Stimulated activated CD4-positive, alpha-beta T cell treated with anti-CD3 and anti-CD28 coated beads, Interleukin-1b, Interleukin-23, amount 100 ng/mL, for 1 hour (primary cell): ENCODE data around the gene DLK2.
"Not testable (repeated sequence)": the region's sequence is repeated elsewhere in the genome, so short reads cannot be mapped to it uniquely, and the experiment has no call there.

ENCODE experiments used
- DNase-seq, 2 donors: peaks; one replicate each; pipeline ENCODE4 v3.0.0-alpha.2; 2020; ENCODE audit warnings: low read depth in 2 of 2

The DLK2 gene

DNA sequence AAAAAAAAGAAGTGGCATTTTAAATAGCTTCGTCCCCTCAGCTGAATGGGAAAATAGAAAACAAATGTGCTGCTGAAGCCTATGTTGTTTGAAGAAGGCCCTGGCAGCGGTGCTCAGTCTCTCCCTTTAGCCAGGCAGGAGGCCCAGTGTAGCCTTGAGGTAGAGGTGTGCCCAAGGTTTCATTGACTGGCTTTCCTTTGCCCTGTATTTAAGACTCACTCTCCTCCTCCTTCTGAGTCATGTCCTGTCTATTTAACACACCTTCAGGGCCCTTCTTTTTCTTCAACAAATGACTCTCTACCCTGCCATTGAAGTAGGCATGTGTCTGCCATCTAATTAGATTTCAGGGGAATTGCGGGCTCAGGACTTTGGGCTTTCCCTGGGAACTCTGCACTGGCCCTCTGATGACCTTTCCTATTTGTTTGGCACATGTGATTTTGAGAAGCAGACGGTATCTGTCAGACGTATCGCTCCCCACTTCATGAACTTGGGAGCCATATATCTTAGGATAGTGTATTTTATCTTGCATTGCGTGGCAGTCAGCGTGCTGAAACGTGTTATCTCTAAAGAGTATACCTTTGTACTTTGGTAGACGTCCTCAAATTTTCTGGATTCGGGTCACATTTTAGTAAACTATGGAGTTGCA, 26.4 kb upstream of the DLK2 start:
- DNase-seq, result no peak

DNA sequence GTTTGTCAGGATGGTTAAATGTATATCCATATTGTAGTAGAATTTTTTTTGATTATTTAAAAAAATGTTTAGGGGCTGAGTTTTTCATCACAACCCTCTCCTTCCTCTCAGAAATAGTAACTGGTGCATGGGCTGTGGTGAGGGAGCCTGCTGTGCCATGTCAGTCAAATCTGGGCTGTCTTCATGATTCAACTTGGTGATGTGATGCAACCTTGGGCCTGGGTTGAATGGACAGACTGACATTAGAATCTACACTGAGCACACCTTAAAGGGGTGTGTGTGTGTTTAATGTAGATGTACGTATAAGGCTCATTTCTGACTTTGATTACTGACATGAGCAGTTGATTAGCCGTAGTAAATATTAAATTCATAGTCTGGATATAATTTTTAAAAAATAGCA, 25.7 kb upstream of the DLK2 start:
- no peak for DNase-seq

DNA sequence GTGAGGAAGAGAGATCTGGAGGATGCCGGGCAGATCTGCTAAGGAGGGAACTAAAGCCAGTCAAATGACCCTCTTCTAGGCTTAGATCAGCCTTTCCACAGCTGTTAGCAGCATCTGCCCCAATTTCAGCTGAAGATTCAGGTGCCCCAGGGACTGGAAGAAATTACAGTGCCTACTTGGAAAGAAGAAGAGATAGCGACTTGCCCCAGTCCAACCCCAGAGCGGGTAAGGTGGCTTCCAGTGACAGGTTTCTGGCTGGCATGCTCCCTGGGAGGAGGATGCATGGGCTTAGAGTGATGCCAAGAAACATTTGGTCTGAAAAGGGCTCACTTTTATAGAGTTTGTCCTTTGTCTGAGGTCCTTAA, 22.6 kb upstream of the DLK2 start:
- no peak for DNase-seq

DNA sequence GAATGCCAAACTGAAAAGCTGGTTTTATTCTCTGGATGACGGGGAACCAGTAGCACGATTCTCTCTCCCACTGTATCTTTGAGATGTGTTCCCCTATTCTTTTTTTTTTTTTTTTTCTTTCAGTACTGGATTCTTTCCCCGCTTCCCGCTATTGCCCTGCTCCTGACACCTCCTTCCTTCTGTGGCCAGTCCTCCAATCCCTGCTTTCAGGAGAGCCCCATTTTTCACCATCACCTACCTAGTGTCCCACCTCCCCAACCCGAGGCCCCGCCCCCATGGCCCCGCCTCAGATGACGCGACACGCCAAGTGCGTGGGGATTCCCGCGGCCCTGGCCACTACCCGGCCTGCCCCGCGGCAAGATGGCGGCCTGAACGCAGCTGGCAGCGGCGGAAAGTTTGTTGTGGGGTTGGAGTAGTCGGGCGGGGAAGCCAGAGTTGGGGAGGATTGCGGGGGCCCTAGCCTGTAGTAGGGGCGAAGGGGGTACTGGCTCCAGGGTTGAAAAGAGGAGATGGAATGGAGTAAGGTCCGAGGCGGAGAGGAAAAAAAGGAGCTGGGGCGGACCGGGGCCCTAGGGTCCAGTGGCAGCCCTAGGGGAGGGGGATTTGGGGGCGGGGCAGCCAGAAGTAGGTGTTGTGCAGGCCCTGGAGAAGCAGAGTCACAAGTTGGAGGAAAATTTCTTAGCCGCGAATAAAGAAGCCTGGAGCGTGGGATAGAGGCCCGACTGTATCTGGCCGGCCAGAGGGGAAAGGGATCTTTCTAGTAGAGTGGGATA, 22.1 kb upstream of the DLK2 start, which contains the start of gene TJAP1:
Gene TJAP1, plus strand, starts transcription at position 336 of the 773 bp plus-strand sequence. CDS start 21,432 bp downstream, outside the sequence.
- peak; percentile 88 to 100 for DNase-seq

DNA sequence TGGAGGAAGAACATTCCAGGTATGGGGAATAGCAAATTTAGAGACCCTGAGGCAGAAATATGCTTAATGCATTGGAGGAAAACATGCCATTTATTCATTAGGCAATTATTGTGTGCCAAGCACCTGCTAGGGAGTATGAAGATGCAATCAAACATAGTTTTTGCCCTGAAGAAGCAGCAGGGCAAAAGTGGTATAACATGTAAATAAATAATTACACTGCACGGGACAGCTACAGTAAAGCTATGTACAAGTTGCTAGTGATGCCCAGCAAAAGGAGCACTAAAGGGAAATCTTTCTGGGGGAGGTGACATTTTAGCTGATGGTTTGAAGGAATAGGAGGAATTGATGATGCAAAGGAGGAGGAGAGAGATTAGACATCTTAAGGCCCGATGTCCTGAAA, 21.4 kb upstream of the DLK2 start:
- DNase-seq, result no peak

DNA sequence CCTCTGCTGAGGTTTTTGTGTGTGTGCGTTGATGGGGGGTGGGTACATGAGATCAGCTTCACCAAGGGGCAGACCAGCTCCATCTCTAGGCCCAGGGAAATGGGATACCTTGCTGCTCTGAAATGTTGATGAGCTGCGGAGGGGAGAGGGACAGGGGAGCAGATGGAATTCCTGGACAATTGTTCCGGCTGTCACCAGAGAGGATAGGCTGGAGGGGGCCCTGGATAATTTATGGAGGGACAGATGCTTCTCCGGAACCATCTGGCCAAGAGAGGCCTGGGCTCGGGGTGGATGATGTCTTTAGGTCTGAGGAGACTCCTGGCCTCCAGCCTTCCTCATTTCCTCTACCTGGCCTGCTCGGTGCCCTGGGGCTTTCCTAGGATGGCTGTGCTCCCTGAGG, 20.2 kb upstream of the DLK2 start:
- no peak for DNase-seq

DNA sequence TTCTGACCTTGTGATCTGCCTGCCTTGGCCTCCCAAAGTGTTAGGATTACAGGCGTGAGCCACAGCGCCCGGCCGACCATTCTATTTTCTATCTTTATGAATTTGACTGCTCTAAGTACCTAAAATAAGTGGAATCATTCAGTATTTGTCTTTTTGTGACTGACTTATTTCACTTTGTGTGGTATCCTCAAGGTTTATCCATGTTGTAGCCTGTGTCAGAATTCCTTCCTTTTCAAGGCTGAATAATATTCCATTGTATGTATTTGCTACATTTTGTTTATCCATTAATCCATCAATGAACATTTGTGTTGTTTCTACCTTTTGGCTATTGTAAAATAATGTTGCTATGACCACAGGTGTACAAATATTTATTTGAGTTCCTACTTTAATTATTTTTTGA, 17.2 kb upstream of the DLK2 start:
- DNase-seq, result no peak

DNA sequence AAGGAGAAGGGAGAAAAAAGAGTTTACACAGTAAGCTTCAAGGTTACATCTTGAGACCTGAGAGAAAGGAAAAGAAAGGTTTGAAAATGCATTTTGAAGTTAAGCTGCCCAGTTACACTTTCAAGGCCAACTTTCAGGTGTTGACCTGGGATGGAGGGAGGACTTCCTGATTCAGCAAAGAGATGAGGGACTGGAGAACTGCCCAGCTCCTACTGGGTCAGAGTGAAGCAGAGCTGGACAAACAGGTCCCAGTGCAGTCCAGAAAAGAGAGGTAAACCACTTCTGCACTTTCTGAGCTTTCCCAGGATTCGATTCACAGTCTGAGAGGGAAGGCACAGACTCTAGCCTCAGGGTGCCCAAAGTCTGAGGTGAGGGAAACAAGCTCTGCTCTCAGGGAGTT, 16.1 kb upstream of the DLK2 start:
- no peak for DNase-seq

DNA sequence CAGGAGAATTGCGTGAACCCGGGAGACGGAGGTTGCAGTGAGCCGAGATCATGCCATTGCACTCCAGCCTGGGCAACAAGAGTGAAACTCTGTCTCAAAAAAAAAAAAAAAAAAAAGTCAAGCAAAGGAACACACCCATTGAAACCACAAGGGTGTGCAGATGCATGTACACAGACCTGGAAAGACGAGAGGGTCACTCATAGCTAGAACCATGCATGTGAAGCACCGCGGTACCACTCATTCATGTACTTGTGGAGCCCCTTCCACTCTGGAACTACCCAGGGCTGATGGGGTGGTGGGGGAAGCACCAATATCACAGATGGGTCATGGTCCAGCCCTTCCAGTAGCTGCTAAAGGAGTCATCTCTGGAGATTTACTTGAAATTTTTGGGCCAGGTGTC, 14.6 kb upstream of the DLK2 start:
- no peak for DNase-seq

DNA sequence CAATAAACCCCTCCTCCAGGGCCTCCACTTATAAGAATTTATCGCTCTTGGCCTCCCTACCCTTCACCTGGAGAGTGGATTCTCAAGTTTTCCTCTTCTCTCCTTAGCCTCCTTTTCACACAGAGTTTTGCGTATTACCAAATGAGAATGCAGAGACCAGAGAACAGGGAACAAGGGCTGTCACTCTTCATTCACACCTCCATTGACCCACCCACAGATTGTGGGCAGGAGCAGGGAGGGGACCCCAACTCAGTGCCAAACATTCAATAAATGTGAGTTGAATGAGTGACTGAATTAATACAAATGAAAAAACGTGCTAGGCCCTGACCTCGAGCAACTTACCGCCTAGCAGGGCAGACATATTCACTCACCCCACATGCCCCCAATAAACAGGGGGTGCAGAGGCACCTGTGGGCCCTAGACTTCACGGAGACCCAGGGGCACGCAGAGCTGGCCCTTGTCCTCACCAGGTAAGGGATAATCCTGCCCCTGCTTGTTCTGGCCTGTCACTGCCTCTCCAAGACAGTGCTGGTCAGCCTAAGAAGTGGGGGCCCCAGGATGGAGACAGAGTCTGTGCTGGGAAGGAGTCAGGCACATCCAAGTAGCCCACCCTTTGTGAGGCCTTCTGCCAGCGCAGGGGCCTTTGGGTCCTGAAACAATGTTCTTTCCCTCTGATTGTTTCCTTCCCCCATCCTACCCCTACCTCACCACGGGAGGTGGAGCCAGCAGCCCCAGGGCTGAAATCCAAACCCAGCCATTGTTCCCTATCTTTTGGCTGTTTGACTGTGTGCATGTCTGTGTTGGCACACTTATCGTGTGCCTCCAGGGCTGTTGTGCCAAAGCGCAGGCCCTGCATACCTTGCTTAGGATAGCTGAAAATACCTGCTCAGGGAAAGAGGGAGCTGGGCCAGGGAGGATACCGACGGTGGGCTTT, 13.7 kb upstream of the DLK2 start:
- DNase-seq, result no peak

DNA sequence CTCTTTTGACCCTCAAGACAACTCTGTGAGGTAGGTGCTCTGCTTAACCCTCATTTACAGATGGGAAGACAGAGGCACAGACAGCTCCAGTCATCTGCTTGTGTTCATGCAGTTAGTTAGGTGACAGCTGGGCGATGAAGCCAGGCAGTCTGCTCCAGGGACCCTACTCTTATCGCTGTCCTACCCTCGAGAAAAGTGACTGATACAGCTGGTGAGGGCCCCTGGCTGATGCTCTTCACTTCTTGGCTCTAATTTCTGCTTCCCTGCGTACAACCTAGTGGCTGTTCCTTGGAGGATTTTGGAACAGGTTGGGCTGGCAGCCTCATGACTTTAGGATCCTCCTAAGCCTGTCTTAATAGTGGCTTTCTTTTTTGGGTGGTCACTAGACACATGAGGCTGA, 12.9 kb upstream of the DLK2 start:
- DNase-seq, result no peak

DNA sequence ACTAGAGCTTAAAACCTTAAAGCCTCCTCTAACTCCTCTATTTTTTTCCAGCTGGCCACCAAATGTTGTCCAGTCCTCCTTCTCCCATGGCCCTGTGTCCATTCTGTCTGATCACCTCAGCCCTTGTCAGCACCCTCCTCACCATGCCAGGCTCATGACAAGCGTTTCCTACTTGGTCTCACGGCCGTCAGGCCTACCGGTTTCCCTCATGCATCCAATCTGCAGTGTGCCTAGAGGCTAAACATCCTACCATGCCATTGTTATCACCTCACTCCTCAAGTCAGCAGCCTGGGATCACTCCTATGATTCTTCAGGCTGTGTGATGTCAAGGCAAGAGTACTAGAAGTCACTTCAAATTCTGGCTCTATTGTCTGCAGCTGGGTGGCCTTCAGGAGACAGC, 12.4 kb upstream of the DLK2 start:
- no peak for DNase-seq

DNA sequence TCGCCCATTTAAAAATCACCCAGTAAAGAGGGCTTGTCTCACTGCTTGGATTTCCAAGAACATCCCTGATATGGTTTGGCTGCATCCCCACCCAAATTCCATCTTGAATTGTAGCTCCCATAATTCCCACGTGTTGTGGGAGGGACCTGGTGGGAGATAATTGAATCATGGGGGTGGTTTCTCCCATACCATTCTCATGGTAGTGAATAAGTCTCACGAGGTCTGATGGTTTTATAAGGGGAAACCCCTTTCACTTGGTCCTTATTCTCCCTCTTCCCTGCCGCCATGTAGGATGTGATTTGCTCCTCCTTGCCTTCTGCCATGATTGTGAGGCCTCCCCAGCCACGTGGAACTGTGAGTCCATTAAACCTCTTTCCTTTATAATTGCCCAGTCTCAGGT, 11.9 kb upstream of the DLK2 start:
- DNase-seq, result not testable (repeated sequence)

DNA sequence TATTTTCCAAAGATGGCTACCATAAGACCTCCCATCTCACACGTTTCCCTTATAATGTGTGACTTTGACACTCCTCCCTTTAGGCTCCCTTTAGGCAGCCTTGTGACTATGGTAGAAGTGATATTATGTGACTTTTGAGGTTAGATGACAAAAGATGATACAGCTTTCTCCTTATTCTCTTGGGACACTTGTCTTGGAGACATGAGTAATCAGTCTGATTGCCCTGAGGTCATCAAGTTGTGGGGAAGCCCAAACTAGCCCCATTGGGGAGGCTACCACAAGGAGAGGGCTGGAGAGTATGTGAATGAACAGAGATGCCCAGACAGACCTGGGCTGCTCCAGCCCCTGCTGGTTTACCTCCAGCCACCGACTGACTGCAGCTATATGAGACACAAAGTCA, 10.6 kb upstream of the DLK2 start:
- no peak for DNase-seq

DNA sequence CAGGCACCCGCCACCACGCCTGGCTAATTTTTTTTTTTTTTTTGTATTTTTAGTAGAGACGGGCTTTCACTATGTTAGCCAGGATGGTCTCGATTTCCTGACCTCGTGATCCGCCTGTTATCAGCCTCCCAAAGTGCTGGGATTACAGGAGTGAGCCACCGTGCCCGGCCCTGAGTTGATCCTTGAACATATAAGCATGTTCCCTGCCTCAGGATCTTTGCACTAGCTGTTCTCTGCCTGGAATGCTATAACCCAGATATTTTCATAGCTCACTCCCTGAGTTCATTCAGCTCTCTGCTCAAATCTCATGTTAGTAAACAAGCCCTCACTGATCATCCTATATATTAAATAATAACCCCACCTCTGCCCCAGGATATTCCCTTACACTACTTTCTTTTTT, 9.0 kb upstream of the DLK2 start:
- no peak for DNase-seq

DNA sequence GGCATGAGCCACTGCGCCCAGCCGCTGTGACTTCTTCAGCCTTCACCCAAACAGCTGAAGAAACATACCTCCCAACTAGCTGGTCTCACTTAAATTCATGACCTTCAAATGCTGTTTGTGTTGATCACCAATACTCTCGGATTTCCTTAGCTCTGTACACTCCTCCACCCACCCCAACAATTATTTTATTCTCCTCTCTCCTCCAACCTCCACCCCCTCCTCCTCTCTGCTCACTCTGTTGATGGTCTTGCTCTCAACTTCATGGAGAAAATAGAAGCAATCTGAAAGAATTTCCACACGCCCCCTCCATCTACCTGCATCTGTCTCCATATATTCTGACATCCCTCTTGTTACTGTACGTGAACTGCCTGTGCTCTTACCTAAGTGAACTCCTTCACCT, 6.6 kb upstream of the DLK2 start:
- DNase-seq, result no peak

DNA sequence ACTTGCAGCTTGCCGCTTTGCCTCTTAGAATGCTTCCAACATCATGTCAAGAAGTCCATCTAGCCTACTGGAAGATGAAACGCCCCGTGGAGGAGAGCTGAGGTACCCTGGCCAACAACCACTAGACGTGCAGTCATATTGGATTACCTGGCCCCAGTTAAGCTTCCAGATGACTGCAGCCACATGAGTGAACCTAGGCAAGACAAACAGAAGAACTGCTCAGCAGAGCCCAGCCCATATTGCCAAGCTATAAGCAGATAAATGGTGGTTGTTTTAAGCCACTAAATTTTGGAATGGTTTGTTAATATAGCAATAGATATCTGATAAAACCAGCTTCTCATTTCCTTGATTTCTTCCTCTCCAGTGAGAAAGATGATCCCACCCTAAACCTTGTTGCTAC, 4.7 kb upstream of the DLK2 start:
- no peak for DNase-seq

DNA sequence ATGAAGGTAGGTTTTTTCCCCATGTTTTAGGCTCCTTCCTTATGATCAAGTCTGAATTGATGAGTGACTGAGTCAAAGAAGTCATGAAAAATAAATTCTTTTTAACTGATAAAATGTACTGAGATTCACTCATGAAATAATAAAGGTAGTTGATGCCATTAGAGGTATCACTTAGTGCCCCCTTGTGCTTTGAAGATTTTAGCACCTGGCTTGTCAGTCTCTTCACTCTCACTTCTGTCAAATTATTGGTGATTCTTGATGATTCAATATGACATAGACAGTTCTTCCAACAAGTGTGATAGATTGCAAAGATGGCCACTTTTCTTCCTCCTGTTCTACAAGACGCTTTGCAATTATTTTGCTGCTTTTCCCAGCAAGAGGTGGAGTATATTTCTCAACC, 4.2 kb upstream of the DLK2 start:
- no peak for DNase-seq

DNA sequence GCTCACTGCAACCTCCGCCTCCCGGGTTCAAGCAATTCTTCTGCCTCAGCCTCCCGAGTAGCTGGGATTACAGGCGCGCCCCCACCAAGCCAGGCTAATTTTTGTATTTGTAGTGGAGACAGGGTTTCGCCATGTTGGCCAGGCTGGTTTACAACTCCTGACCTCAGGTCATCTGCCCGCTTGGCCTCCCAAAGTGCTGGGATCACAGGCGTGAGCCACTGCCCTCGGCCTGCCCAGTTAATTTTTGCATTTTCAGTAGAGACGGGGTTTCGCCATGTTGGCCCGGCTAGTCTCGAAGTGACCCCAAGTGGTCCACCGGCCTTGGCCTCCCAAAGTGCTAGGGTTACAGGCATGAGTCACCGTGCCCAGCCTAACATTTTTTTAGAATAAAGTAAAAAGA, 2.8 kb upstream of the DLK2 start:
- DNase-seq, result not testable (repeated sequence)

DNA sequence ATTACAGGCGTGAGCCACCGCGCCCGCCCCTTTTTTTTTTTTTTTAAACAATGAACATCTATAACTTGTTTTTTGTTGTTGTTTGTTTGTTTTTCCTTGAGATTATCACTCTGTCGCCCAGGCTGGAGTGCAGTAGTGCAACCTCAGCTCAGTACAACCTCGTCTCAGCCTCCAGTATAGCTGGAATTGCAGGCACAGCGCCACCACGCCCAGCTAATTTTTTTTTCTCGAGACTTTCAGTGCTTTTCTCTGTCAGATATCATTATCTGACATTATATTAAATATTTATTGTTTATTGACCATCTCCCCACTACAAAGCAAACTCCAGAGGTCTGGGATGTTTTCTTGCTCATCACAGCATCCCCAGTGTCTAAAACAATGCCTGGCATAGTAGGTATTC, 2.3 kb upstream of the DLK2 start:
- no peak for DNase-seq

DNA sequence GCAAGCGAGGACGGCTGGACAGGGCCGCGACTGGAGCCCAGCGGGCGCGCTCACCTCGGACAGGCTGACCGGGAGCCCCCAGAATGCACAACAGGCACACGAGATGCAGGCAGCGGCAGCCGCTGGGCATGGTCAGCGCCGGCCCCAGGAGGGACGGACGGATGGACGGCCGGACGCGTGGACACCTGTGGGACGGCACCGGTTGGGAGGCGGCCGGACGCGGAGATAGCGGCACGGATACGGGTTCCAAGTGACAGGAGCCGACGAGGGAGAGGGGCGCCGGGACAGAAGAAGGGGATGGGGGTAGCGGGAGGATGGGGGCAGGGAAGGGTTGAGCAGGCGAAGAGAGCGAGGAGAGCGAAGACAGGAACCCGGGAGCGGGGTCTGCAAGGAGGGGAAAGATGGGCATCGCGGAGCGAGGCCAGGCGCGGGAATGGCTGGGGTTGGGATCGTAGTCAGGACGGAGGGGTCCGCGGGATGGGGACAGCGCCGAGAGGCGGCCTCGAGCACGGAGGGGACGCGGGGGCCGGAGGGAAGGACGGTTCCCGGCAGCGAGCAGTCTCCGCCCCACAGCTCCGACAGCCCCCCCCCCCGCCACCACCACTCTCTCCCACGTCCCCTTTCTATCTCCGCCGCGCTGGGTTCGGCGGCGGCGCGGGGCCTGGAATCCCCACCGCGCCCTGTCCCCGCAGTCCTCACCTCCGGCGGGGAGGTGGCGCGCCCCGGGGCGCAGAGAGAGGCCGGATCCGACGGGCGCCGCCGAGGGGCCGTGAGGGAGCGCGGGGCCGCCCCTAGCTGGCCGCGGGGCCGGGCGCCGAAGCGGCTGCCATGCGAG, 435 bp downstream of the DLK2 start:
- no peak for DNase-seq

DNA sequence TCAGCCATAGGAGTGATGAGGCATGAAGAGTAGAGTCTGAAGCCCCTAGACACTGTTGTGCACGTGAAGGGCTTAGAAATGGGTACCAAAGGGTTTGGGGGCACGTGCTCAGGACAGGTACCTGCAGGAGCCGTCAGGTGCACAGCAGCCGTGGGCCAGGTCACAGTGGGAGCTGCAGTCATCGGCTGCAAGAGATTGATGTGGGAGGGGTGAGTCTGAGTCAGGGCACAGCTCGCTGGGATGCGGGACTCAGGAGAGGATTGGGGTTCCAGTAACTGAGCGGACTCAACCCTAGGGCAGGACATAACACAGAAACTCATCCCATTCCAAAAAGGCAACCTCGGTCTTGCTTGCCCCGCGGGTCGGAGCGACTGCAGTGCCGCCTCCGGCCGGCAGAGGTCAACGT, 1.1 kb downstream of the DLK2 start:
- peak in 1 of 2 donors; percentile 48 for DNase-seq
